NCI-H82 treated with DMSO at 0.1 percent for 48 hours (cell line): Measurements from ENCODE around the gene SLC2A4.
A peak's percentile ranks its signal among the peaks of the same experiment; 100 is the strongest.
"Not testable (repeated sequence)": the region's sequence is repeated elsewhere in the genome, so short reads cannot be mapped to it uniquely, and the experiment has no call there.

Source experiments
- DNase-seq: peaks from one replicate; lab custom pipeline; 2025; ENCODE audit not compliant: unreplicated experiment; lab: John Stamatoyannopoulos, UW

The SLC2A4 gene

DNA sequence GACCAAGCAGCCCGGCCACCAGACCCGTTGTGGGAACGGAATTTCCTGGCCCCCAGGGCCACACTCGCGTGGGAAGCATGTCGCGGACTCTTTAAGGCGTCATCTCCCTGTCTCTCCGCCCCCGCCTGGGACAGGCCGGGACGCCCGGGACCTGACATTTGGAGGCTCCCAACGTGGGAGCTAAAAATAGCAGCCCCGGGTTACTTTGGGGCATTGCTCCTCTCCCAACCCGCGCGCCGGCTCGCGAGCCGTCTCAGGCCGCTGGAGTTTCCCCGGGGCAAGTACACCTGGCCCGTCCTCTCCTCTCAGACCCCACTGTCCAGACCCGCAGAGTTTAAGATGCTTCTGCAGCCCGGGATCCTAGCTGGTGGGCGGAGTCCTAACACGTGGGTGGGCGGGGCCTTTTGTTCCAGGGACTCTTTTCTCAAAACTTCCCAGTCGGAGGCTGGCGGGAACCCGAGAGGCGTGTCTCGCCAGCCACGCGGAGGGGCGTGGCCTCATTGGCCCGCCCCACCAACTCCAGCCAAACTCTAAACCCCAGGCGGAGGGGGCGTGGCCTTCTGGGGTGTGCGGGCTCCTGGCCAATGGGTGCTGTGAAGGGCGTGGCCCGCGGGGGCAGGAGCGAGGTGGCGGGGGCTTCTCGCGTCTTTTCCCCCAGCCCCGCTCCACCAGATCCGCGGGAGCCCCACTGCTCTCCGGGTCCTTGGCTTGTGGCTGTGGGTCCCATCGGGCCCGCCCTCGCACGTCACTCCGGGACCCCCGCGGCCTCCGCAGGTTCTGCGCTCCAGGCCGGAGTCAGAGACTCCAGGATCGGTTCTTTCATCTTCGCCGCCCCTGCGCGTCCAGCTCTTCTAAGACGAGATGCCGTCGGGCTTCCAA, at the start of gene SLC2A4:
Gene SLC2A4 (plus strand): TSS at position 645 of the 879 bp plus-strand sequence. CDS start 217 bp downstream, at position 862.
- peak; percentile 96 for DNase-seq

GRCh38 chr17:7232114-7232513, 49.4 kb upstream of the SLC2A4 start:
- no peak for DNase-seq

- DNase-seq: peak; percentile 72
Observed at GRCh38 chr17:7233701-7234082, 47.8 kb upstream of the SLC2A4 start.

DNA sequence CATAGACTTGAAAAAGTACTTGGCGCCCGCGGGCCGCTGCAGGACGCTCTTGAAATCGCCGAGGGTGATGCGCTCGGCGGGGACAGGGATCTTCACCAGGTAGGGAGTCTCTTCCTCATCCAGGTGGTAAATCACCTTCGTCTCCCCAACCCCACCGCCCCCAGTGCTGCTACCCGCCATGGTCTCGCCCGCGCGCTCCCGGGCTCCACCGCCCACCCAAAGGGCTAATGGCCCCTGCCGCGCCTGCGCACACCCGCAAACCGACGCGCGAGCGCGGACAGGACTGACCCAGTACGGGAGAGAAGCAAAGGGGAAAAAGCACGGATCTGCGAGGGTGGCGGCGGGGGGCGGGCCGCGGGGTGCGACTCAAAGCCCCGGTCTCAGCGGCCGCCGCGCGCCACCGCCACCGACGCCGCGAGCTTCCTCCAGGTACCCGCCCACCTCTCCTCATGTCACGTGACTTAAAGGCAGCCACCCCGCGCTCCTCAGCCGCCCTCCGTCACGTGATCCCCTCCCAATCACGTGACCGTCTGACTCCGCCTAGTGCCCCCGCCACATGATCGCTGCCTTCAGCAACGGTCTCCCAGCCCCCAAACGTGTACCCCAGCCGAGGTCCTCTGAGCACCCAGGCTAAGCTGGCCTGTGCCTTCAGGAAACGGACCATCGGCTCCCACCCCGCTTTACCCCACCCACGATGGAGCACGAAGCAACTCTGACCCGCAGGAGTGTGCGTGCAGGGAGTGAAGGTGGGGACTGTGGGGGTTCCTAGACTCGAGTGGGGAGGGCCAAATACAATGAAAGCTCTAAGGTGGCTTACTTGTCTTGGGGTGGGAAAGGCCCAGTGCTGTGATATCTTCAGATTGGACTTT, 47.2 kb upstream of the SLC2A4 start, which contains the start of gene DVL2:
Gene DVL2 (minus strand): TSS at position 435 of the 869 bp plus-strand sequence. CDS start 255 bp downstream, at position 180.
- peak; percentile 98 for DNase-seq

DNA sequence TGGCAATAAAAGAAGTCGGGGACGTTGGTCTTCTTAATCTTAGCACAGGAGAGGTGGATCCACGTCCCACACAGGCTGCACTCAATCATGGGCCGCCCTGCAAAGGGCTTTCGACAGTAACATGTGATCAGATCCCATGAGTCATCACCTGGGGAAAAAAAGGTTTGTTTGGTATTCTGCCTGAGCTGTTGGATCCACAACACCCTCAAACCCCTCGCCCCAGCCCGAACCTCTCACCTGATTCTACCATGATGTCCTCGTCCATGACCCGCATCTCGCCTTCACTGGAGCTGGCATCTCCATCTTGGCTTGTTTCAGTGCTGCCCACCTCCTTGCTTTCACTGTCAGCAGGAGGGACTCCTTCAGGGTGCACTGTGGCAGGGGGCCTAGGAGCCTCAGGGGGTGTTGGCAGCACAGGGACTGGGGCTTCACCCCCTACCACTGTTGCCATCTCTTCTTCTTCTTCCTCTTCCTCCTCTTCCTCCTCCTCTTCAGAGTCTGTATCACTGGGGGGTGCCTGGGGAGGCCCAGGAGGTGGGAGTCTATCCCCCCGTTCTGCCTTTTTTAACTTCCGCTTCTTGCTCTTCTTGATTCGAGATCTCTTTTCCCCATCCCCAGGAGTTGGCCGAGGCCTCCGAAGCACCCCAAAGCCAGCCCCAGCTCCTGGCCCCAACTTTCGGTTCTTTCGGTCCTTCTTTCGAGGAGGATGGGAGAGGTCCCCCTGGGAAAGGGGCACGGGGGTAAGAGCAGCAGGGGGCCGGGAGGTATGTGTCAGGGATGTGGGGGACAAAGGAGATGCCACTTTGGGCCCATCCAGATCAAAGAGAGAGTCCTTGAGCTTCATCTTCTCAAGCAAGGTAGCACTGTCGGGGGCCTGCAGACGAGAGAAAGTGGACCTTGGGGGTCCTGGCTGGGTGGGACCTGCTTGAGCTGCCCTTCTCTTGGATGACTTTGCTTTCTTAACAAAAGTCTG, 45.5 kb upstream of the SLC2A4 start:
- DNase-seq: no peak

- no peak for DNase-seq
Observed at GRCh38 chr17:7236808-7237207, 44.7 kb upstream of the SLC2A4 start.

DNA sequence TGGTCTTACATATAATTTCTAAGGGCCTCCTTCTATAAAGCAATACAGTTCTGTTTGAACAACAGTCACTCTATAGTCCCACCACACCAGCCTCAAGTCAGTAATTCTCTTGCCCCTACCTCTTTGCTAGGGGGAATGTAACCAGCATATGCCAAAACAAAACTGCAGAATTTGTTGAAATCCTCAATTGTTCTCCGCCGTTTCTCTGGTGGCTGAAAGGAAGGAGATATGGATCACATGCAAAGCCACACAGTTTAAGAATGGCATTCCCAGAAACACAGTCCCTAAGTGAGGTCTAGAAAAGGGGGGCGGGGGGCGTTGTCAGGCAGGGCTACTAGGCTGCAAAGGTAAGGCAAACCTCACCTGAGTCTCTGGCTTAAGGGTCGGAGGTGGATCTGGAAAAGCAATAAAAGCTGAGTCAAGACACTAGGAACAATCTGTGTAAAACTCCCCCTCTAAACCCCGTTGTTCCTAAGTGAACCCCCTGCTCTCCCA, 44.2 kb upstream of the SLC2A4 start:
- no peak for DNase-seq

GRCh38 chr17:7237761-7238419, 43.6 kb upstream of the SLC2A4 start:
- DNase-seq: peak; percentile 52

DNA sequence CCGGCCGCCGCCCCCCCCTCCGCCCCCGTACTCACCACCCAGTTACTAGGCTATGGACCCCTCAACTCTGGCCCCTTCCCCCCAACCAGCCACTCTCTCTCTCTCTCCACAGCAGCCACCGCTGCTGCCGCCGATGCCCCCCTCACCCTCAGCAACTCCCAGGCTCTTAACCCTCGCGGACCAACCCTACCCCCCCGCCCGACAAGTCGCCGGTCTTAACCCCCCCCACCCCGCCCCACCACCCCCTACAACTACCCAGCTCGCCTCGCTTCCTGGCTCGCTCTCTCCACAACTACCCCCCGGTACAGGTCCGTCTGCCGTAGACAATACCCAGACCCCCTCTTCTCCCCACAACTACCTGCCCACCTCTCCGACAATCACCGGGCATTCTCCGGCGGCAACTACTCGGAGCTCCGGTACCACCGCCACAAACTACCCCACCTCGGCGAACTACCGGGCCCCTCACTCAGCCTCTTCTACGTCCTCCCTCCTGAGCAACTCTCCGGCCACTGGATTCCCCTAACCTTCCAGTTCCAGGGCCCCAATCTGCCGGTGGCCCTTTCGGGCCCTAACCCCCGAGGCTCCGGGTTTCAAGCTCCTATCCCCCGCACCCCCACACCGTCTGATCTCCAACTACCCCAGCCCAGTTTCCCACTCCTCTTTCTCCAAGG, 43.0 kb upstream of the SLC2A4 start:
- DNase-seq: no peak

DNA sequence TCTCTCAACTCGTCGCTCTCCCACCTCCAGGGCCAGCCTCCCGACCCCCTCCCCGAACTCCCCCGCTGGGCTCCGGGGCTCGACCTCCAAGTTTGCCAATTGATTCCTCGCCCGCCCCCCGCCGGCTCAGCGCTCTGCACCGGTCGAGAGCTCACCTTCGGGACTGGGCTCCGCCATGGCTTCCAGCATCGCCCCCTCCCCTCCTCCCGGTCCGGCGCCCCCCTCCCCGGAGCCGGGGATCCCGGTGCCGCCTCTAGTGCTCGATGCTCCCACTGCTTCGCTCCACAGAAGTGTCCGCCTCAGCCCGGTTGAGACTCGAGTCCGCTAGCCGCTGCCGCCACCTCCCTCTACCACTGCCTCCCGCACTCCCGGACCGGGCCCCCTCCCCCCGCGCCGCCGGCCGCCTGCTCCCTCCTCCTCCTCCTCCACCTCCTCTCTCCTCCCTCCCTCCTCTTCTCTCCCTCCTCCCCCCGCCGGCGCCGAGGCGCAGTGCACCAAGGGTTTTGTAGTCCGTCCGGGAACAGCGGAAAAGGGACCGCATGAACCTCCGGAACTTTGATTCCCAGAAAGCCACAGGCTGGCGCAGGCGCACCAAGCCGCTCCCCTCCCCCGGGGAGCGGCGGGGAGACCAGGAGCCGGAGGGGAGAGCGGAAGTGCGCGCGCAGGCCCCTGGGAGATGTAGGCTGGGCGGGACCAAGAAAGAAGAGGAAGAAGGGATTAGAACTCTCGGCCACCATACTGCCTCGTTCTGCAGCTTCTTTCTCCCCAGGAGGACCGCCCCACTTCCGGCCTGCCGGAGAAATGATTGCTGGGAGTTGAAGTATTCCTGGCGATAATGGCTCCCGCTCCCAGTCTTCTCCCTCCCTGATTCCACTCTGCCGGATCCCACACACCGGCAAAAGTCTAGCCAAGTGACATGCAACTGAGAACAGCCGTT, 42.2 kb upstream of the SLC2A4 start, which contains the start of gene PHF23:
Gene PHF23 (minus strand): TSS at position 367 of the 937 bp plus-strand sequence. CDS start 178 bp downstream, at position 189.
- peak; percentile 100 for DNase-seq

- DNase-seq: no peak
Observed at GRCh38 chr17:7240375-7240774, 41.1 kb upstream of the SLC2A4 start.

- DNase-seq: no peak
Observed at GRCh38 chr17:7241090-7241733, 40.3 kb upstream of the SLC2A4 start.

GRCh38 chr17:7241783-7242716, 39.5 kb upstream of the SLC2A4 start, which contains the start of gene GABARAP:
Gene GABARAP, minus strand, starts transcription at chr17:7242449. Its CDS starts 119 bp downstream, at chr17:7242330.
- peak; percentile 87 for DNase-seq

- DNase-seq: peak; percentile 95
Observed at GRCh38 chr17:7242717-7243452, 38.6 kb upstream of the SLC2A4 start.

GRCh38 chr17:7243453-7243729, 38.1 kb upstream of the SLC2A4 start:
- no peak for DNase-seq

DNA sequence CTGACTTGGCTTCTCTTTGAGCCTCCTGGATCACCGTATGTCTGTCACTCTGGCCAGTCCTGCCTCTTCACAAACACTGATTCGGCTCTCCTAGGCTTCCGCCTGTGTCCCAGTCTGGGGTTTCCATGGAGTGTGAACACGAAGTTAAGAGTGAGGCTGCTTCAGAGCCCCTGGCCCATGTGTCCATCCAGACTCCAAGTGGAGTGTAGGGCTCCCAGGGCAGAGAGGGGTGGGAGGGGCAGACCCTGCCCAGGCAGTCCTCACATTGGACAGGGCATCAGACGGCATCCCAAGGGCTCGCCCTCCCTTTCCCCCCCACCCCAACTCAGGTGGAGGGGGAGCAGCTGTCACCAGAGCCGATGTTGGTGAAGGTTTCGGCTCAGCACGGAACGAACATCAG, 37.7 kb upstream of the SLC2A4 start:
- not testable (repeated sequence) for DNase-seq
